Hematopoietic multipotent progenitor cell treated with erythropoietin and hydrocortisone succinate and interleukin-3 and kit ligand, for 6 days (in vitro differentiated cells): ENCODE results near the gene ZNF3.
"Not testable (repeated sequence)": the region's sequence is repeated elsewhere in the genome, so short reads cannot be mapped to it uniquely, and the experiment has no call there.

ENCODE experiments used
- DNase-seq: peaks from one replicate; pipeline ENCODE4 v3.0.0-alpha.2; 2015

Gene ZNF3

GRCh38 chr7:100081535-100082102 lies at the start of gene ZNF3:
Gene ZNF3 (minus strand): TSS chr7:100081723. CDS start chr7:100077357, 4,366 bp downstream.
- DNase-seq, result peak; percentile 99

- peak; percentile 86 for DNase-seq
Measured at GRCh38 chr7:100130608-100131453, 49.3 kb upstream of the ZNF3 start.

DNA sequence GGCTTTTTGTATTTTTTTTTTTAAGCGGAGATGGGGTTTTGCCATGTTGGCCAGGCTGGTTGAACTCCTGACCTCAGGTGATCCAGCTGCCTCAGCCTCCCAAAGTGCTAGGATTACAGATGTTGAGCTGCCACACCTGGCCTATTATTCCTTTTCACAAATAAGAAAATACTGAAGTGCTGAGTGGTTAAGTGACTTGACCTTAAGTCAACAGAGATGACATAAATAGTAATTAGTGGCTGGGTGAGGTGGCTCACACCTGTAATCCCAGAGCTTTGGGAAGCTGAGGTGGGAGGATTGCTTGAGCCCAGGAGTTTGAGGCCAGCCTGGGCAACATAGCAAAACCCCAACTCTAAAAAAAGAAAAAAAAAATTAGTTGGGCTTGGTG lies 48.7 kb upstream of the ZNF3 start:
- not testable (repeated sequence) for DNase-seq

DNA sequence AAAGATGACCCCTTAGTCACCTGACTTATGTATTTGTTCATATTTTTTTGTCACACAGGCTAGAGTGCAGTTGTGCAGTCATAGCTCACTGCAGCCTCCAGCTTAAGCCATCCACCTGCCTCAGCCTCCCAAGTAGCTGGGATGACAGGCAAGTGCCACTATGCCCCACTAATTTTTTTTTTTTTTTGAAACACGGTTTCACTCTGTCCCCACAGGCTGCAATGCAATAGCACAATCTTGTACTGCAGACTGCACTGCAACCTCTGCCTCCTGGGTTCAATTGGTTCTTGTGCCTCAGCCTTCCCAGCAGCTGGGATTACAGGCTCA lies 47.1 kb upstream of the ZNF3 start:
- no peak for DNase-seq

DNA sequence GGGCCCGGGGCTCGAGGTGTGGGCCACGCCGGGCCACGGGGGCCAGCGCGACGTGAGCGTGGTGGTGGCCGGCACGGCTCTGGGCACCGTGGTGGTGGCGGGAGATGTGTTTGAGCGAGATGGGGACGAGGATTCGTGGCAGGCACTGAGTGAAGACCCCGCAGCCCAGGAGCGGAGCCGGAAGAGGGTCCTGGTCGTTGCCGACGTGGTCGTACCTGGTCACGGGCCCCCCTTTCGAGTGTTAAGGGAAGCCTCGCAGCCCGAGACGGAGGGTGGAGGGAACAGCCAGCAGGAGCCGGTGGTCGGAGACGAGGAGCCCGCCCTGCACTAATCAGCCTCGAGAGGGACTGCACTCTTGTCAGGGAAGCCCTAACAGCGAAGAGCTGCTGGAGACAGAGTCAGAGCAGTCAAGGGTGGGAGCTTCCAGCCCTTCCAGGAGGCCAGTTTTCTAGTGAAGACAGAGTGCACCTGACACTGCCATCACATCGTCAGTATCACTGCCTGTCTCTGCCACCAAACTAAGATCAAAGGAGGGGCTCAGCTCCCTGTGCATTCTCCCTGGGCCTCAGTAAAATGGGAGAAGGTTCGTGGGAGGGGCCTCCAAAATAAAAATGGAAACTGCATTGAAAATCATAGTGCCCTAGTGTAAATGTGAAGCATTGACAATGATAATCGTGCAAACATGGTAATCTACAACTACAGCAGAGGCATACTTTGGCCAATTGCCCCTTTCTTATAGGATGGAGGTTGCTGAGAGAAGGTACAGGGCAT lies 46.5 kb upstream of the ZNF3 start:
- peak; percentile 72 for DNase-seq

GRCh38 chr7:100126931-100127865 lies 45.7 kb upstream of the ZNF3 start, which contains the start of gene MBLAC1:
Gene MBLAC1 (plus strand): TSS chr7:100126967. CDS start chr7:100127396, 429 bp downstream.
- DNase-seq, result peak; percentile 97

- no peak for DNase-seq
Measured at GRCh38 chr7:100126239-100126930, 44.9 kb upstream of the ZNF3 start.

DNA sequence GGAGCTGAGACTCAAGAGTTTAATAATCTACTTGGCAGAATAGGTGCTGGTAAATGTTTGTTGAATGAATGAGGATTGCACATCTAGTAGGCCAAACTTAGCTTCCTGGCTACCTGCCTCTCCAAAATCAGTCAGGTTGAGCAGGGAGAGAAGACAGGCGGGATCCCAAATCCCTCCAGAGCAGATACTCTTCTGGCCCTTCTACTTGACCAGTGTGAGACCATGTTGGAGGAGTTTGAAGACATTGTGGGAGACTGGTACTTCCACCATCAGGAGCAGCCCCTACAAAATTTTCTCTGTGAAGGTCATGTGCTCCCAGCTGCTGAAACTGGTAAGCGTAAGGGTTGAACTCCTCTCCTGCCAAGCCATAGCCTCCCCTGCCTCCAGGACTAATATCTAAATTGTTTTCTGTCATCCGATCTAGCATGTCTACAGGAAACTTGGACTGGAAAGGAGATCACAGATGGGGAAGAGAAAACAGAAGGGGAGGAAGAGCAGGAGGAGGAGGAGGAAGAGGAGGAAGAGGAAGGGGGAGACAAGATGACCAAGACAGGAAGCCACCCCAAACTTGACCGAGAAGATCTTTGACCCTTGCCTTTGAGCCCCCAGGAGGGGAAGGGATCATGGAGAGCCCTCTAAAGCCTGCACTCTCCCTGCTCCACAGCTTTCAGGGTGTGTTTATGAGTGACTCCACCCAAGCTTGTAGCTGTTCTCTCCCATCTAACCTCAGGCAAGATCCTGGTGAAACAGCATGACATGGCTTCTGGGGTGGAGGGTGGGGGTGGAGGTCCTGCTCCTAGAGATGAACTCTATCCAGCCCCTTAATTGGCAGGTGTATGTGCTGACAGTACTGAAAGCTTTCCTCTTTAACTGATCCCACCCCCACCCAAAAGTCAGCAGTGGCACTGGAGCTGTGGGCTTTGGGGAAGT lies 43.0 kb upstream of the ZNF3 start:
- DNase-seq, result peak; percentile 76

- DNase-seq, result peak; percentile 92
Measured at GRCh38 chr7:100122568-100122967, 41.0 kb upstream of the ZNF3 start.

- peak; percentile 21 for DNase-seq
Measured at GRCh38 chr7:100122067-100122466, 40.5 kb upstream of the ZNF3 start.

DNA sequence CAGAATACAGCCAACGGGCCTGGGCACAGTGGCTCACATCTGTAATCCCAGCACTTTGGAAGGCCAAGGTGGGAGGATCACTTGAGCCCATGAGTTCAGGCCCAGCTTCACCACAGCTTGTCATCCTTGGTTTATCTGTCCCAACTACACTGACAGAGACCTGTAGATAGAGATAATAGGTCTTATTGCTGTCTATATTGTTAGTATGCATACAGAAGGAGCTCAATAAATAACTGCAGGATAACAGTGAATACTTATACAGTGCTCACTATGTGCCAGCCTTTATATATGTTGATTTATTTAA lies 39.2 kb upstream of the ZNF3 start:
- peak; percentile 48 for DNase-seq

GRCh38 chr7:100119970-100120732 lies 38.6 kb upstream of the ZNF3 start:
- DNase-seq, result peak; percentile 79

DNA sequence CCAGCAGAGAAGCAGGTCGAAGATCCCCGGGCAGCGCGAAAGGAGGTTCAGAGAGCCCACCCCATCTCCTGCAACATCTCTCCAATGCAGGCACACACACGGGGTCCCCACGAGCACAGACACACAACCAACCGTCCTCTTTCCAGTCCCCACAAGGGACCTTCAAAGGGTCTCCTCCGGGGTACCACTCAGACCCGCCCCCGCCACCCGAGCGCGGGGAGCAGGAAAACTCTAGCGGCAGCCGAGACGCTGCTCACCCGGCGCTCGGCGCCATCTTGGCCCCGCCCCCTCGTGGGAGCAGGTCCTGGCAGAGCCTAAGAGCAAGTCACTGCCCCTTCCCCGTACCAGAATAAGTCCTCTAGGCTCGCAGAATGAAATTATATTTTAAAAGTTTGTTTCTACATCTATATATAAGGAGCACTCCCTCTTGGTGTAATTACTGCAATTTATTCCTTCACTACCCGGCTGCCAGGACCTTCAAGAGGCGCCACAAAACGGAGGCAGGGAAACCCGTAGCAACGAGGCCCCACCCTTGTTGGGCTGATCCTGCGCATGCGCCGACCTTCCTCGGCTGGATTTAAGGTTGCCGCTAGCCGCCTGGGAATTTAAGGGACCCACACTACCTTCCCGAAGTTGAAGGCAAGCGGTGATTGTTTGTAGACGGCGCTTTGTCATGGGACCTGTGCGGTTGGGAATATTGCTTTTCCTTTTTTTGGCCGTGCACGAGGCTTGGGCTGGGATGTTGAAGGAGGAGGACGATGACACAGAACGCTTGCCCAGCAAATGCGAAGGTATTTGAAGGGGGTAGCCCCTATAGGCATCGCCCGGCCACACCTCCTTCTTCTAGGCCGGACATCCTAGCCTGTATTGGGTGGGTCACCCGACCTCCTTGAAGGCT lies 37.8 kb upstream of the ZNF3 start, which contains the start of the genes CNPY4 and TAF6:
Gene CNPY4, plus strand, starts transcription at position 563 of the 898 bp plus-strand sequence. Its CDS starts 111 bp downstream, at position 674.
Gene TAF6, minus strand, starts transcription at position 287 of the 898 bp plus-strand sequence. CDS start 5,149 bp downstream, outside the sequence.
- peak; percentile 99 for DNase-seq

- DNase-seq, result peak; percentile 65
Measured at GRCh38 chr7:100118388-100119071, 37.0 kb upstream of the ZNF3 start.

GRCh38 chr7:100115026-100115425 lies 33.5 kb upstream of the ZNF3 start:
- DNase-seq, result no peak

GRCh38 chr7:100111914-100112313 lies 30.4 kb upstream of the ZNF3 start:
- DNase-seq, result no peak

GRCh38 chr7:100111156-100111555 lies 29.6 kb upstream of the ZNF3 start:
- DNase-seq, result no peak

DNA sequence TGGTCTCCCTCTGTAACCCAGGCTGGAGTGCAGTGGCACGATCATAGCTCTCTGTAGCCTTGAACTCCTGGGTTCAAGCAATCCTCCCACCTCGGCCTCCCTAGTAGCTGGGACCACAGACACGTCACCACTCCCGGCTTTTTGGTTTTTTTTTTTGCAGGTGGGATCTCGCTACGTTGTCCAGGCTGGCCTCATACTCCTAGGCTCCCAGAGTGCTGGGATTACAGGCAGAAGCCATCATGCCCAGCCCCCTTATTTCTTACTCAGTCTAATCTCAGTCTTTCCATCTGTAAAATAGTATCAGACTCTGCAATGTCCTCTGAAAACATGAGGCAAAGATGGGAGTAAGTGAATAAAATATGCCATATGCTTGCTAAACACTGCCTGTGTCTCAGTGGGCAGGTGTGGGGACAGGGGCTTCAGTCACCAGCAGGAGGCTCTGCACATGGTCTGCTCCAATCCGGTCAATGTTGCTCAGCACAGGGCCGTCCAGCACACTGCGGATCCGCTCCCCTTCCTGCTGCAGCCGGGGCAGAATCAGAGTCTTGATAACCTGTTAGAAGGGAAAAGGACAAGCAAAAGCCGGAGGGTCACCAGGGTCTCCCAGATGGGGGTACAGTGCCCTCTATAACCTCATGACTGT lies 28.1 kb upstream of the ZNF3 start:
- no peak for DNase-seq
